HUDEP-2 (cell line): ENCODE measurements around the gene CPNE4.
"Not testable (repeated sequence)": the region's sequence is repeated elsewhere in the genome, so short reads cannot be mapped to it uniquely, and the experiment has no call there.

Experiments
- DNase-seq, 76 experiments: peaks; one replicate each; lab custom pipeline; 2025; ENCODE audit not compliant: unreplicated experiment in 76 of 76; lab: John Stamatoyannopoulos, UW

CPNE4 gene

GRCh38 chr3:131963442-131963841, 71.4 kb downstream of the CPNE4 start:
- DNase-seq: not testable (repeated sequence)

- DNase-seq: no peak
Observed at GRCh38 chr3:131962982-131963381, 71.8 kb downstream of the CPNE4 start.

GRCh38 chr3:131960324-131960723, 74.5 kb downstream of the CPNE4 start:
- DNase-seq: no peak

GRCh38 chr3:131957980-131958379, 76.8 kb downstream of the CPNE4 start:
- no peak for DNase-seq

GRCh38 chr3:131957511-131957910, 77.3 kb downstream of the CPNE4 start:
- no peak for DNase-seq

GRCh38 chr3:131948806-131949205, 86.0 kb downstream of the CPNE4 start:
- DNase-seq: no peak

- DNase-seq: no peak
Observed at GRCh38 chr3:131944676-131945075, 90.1 kb downstream of the CPNE4 start.

GRCh38 chr3:131933665-131934064, 101.1 kb downstream of the CPNE4 start:
- no peak for DNase-seq

GRCh38 chr3:131928593-131928992, 106.2 kb downstream of the CPNE4 start:
- no peak for DNase-seq

GRCh38 chr3:131925571-131925970, 109.2 kb downstream of the CPNE4 start:
- no peak for DNase-seq

GRCh38 chr3:131922356-131922755, 112.5 kb downstream of the CPNE4 start:
- DNase-seq: no peak

GRCh38 chr3:131917006-131917405, 117.8 kb downstream of the CPNE4 start:
- DNase-seq: no peak

GRCh38 chr3:131914090-131914691, 120.6 kb downstream of the CPNE4 start:
- DNase-seq: no peak

- no peak for DNase-seq
Observed at GRCh38 chr3:131912255-131912654, 122.6 kb downstream of the CPNE4 start.

- DNase-seq: no peak
Observed at GRCh38 chr3:131907796-131908195, 127.0 kb downstream of the CPNE4 start.

GRCh38 chr3:131903988-131904415, 130.8 kb downstream of the CPNE4 start:
- no peak for DNase-seq

GRCh38 chr3:131901686-131902085, 133.1 kb downstream of the CPNE4 start:
- no peak for DNase-seq

GRCh38 chr3:131900891-131901290, 133.9 kb downstream of the CPNE4 start:
- no peak for DNase-seq

- DNase-seq: no peak
Observed at GRCh38 chr3:131899021-131899420, 135.8 kb downstream of the CPNE4 start.

GRCh38 chr3:131898346-131898745, 136.5 kb downstream of the CPNE4 start:
- DNase-seq: no peak

GRCh38 chr3:131896285-131896684, 138.5 kb downstream of the CPNE4 start:
- DNase-seq: no peak

- no peak for DNase-seq
Observed at GRCh38 chr3:131895766-131896165, 139.0 kb downstream of the CPNE4 start.

- no peak for DNase-seq
Observed at GRCh38 chr3:131892331-131892730, 142.5 kb downstream of the CPNE4 start.
